Panc1 (cell line): ENCODE data around the gene C22orf39. TPM values are rescaled to one million over a fixed set of nuclear protein-coding genes. Genes with fewer than 3 reads are reported as not detected.

ENCODE experiments used
- ATAC-seq: fragments of 200-7000 bp; cut with Tn5 transposase; 2 replicates; pipeline ENCODE4 v1.9.1; 2020; ENCODE audit warnings: mild to moderate bottlenecking, moderate library complexity
- BruUV-seq: library from RNA; stranded (reverse); fragments of 400-500 nt; replicated peaks from 2 replicates; lab custom pipeline; 2021; lab: Mats Ljungman, UMichigan
- CTCF ChIA-PET: fragments of 300-600 bp; sonication (Branson Sonifier 250); formaldehyde crosslinking; loops from one replicate; lab custom pipeline; 2022; ENCODE audit warnings: antibody characterized with exemption; lab: Charles Lee
- POLR2A ChIA-PET: fragments of 300-600 bp; sonication (Branson Sonifier 250); formaldehyde crosslinking; loops from one replicate; lab custom pipeline; 2022; ENCODE audit warnings: antibody characterized with exemption; lab: Charles Lee
- DNase-seq: peaks from one replicate; pipeline ENCODE4 v3.0.0-alpha.2; 2010; ENCODE audit warnings: low read depth, low spot score
- H3K27ac ChIP-seq: 2 replicates; pipeline ENCODE4 v1.5.1; 2011; ENCODE audit warnings: mild to moderate bottlenecking, low read length, inconsistent platforms
- H3K27me3 ChIP-seq: fragments of 200-500 bp; sonication (Bioruptor generic); 2 replicates; pipeline ENCODE4 v1.6.0; 2014; ENCODE audit warnings: low read length, inconsistent platforms; ENCODE audit not compliant: control insufficient read depth, insufficient read depth
- H3K36me3 ChIP-seq: fragments of 200-500 bp; sonication (Bioruptor generic); 2 replicates; pipeline ENCODE4 v1.5.1; 2014; ENCODE audit warnings: inconsistent platforms, mild to moderate bottlenecking, low read length, moderate library complexity; ENCODE audit not compliant: control insufficient read depth, insufficient read depth
- H3K4me1 ChIP-seq: 2 replicates; pipeline ENCODE4 v1.5.1; 2011; ENCODE audit warnings: inconsistent platforms, mild to moderate bottlenecking, low read length, moderate library complexity; ENCODE audit not compliant: control insufficient read depth, insufficient read depth
- H3K4me3 ChIP-seq, 2 experiments: 2 replicates each; pipeline ENCODE4 v1.5.1; 2011 to 2012; ENCODE audit warnings: low read depth in 2 of 2, low read length in 2 of 2, mild to moderate bottlenecking in 2 of 2, inconsistent platforms in 1 of 2, moderate library complexity in 1 of 2
- H3K9me3 ChIP-seq: fragments of 200-500 bp; sonication (Bioruptor generic); 2 replicates; pipeline ENCODE4 v1.5.1; 2014; ENCODE audit warnings: low read depth, mild to moderate bottlenecking, inconsistent platforms, low read length, moderate library complexity; ENCODE audit not compliant: control insufficient read depth, insufficient read depth
- POLR2AphosphoS5 ChIP-seq: IDR thresholded peaks from 2 replicates; pipeline ENCODE4 v1.6.1; 2012; ENCODE audit warnings: mild to moderate bottlenecking, low read depth, low read length, moderate library complexity
- REST ChIP-seq, 2 experiments: IDR thresholded peaks; 2 replicates each; pipeline ENCODE4 v1.6.1; 2011 to 2012; ENCODE audit warnings: low read depth in 2 of 2, control low read depth in 1 of 2, low read length in 1 of 2, mild to moderate bottlenecking in 1 of 2, moderate library complexity in 1 of 2; ENCODE audit not compliant: insufficient read depth in 1 of 2
- SIN3A ChIP-seq: IDR thresholded peaks from 2 replicates; pipeline ENCODE4 v1.6.1; 2012; ENCODE audit warnings: low read depth, mild to moderate bottlenecking, low read length, moderate library complexity, borderline replicate concordance; ENCODE audit not compliant: insufficient read depth
- TCF7L2 ChIP-seq: IDR thresholded peaks from 2 replicates; pipeline ENCODE4 v1.6.1; 2011; ENCODE audit warnings: mild to moderate bottlenecking, low read depth, low read length, inconsistent platforms
- in situ Hi-C: cut with HindIII; loops from 2 replicates; pipeline ENCODE4 v1.10.0; 2016; ENCODE audit warnings: low sequenced_read_pairs, low pct_unique_long_range_greater_than_20kb
- intact Hi-C: fragments of 100-400 bp; cut with micrococcal nuclease; formaldehyde crosslinking; loops from one replicate; pipeline ENCODE4 v1.10.0; 2022; ENCODE audit not compliant: unreplicated experiment
- total RNA-seq: library from RNA; stranded (reverse); gene quantifications from one replicate; pipeline ENCODE4 v1.2.1, GENCODE V29; 2021; ENCODE audit not compliant: unreplicated experiment
- TF ChIP-seq, protein P1 (sequence below): fragments of 450-650 bp; IDR thresholded peaks from 2 replicates; pipeline ENCODE4 v1.5.1; 2017; ENCODE audit warnings: mild to moderate bottlenecking

C22orf39 gene
- total RNA-seq, 1 experiment from 2014 or later, result 20.5 TPM

- CTCF ChIA-PET, result no interaction called here
- no TSS peak for BruUV-seq
- Histone ChIP-seq H3K27ac (no peak overlapping the region), H3K27me3 (no peaks in the 10 kb centered on the region), H3K36me3 (no peaks in the 10 kb centered on the region), H3K4me3 (no peak overlapping the region), H3K4me1 (no peaks in the 10 kb centered on the region; the same call in 1 of the 2 replicates), H3K9me3 (no peaks in the 10 kb centered on the region)
- ATAC-seq (no peak), DNase-seq (no peak)
- POLR2A ChIA-PET, result no interaction called here
- in situ Hi-C loops, result no loop called here
- TF ChIP-seq, protein P1, sequence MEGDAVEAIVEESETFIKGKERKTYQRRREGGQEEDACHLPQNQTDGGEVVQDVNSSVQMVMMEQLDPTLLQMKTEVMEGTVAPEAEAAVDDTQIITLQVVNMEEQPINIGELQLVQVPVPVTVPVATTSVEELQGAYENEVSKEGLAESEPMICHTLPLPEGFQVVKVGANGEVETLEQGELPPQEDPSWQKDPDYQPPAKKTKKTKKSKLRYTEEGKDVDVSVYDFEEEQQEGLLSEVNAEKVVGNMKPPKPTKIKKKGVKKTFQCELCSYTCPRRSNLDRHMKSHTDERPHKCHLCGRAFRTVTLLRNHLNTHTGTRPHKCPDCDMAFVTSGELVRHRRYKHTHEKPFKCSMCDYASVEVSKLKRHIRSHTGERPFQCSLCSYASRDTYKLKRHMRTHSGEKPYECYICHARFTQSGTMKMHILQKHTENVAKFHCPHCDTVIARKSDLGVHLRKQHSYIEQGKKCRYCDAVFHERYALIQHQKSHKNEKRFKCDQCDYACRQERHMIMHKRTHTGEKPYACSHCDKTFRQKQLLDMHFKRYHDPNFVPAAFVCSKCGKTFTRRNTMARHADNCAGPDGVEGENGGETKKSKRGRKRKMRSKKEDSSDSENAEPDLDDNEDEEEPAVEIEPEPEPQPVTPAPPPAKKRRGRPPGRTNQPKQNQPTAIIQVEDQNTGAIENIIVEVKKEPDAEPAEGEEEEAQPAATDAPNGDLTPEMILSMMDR, result no peak
- TF ChIP-seq REST (IDR thresholded peaks at IDR 0.05; ENCODE audit: insufficient read depth in 1 of 2, low read depth in 2 of 2, low read length in 1 of 2) (no peak), POLR2AphosphoS5 (no peak), SIN3A (no peak), TCF7L2 (no peak)
- intact Hi-C loops, result no loop called here
Observed at GRCh38 chr22:19424186-19424500, 23.4 kb downstream of the C22orf39 start.

DNA sequence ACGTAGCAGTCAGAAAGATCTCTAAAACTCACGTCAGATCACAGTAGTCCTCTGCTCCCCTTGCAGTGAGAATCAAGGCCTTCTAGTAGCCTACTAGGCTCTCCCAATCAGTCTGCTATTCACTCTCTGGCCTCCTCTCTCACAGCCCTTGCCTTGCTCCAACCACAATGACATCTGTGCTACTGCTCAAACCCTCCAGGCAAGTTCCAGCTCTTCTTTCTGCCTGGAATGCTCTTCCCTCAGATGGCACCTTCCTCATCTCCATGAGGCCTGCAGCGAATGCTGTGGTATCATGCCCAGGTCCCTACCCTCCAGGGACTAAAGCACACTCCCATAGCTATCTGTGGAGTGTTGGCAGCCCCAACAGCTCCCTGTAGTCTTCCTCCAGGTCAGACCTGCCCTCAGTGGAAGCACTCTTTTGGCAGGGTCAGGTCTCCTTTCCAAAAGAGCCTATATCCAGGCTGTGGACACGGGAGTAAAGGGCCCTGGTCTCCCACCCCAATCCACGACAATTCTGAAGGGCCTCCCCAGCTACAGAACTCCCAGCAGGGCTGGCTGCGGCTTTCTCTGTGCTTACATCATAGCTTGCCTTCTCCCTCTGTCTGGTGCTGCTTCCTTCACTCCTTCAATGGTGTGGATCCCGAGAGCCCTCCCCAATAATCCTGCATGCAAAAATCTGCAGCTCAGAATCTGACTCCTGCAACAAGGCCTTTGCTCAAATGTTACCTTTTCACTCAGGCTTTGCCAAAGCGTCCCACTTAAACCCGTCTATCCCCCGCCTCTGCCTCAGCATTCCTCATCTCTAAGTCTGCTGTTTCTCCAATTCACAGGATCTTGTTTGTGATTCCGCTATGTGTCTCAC is 24.8 kb downstream of the C22orf39 start:
- no peak overlapping the region for H3K4me3 ChIP-seq
- H3K9me3 ChIP-seq, result no peaks in the 10 kb centered on the region
- H3K27me3 ChIP-seq, result no peaks in the 10 kb centered on the region
- intact Hi-C loops, result no loop called here
- in situ Hi-C loops, result no loop called here
- DNase-seq, result no peak
- no TSS peak for BruUV-seq
- no peaks in the 10 kb centered on the region for H3K36me3 ChIP-seq
- H3K4me1 ChIP-seq, result no peaks in the 10 kb centered on the region; the same call in 1 of the 2 replicates
- CTCF ChIA-PET, result no interaction called here
- TF ChIP-seq, protein P1, result no peak
- TF ChIP-seq SIN3A (no peak), TCF7L2 (no peak), POLR2AphosphoS5 (no peak), REST (IDR thresholded peaks at IDR 0.05; ENCODE audit: insufficient read depth in 1 of 2, low read depth in 2 of 2, low read length in 1 of 2) (no peak)
- H3K27ac ChIP-seq, result no peak overlapping the region
- POLR2A ChIA-PET, result interaction anchor here (0.5 kb wide), 1 partner anchor 17 kb away, joined by 5 read pairs; no protein-coding TSS in a partner anchor
- no peak for ATAC-seq
